ENCODE results near the gene HGS. TPM values are rescaled to one million over a fixed set of nuclear protein-coding genes. Genes with fewer than 3 reads are reported as not detected.
A peak's percentile ranks its signal among the peaks of the same experiment; 100 is the strongest.

HGS gene
- total RNA-seq, 4 donors from 2014 or later = 96.1 to 205 (median 150) TPM

GRCh38 chr17:81652906-81653771 is 30.7 kb upstream of the HGS start:
- in situ Hi-C loops (cut with MboI; ENCODE audit: low pct_ligation_motif_present in 1 of 4, low pct_unique_long_range_greater_than_20kb in 1 of 4, low sequenced_read_pairs in 3 of 4) = no loop called here
- 36 to 50% methylated on average over 3 to 27 of the region's 27 CpGs for WGBS, 2 donors (ENCODE audit: low coverage in 1 of 2)
- H3K27me3 ChIP-seq = peaks cover 42% of the 10 kb centered on the region

GRCh38 chr17:81655378-81656117 is 28.3 kb upstream of the HGS start:
- Histone ChIP-seq H3K4me3 (no peak overlapping the region), H3K27me3 (peaks cover 18% of the 10 kb centered on the region), H3K9me3 (no peaks in the 10 kb centered on the region), H3K36me3 (no peaks in the 10 kb centered on the region), H3K4me1 (peaks cover 0 to 9% (median 0%) of the 10 kb centered on the region in 4 donors), H3K27ac (no peak overlapping the region)
- WGBS, 2 donors (ENCODE audit: low coverage in 1 of 2) = 81% methylated on average over 18 of the region's 18 CpGs; no CpG with 5 or more reads in 1 of the 2 donors
- in situ Hi-C loops (cut with MboI; ENCODE audit: low pct_ligation_motif_present in 1 of 4, low pct_unique_long_range_greater_than_20kb in 1 of 4, low sequenced_read_pairs in 3 of 4) = no loop called here
- intact Hi-C loops (cut with DNase I; ENCODE audit: low total_unique reads) = no loop called here
- TF ChIP-seq POLR2A (IDR thresholded peaks at IDR 0.05) (no peak), EP300 (IDR thresholded peaks at IDR 0.05; ENCODE audit: low read depth) (no peak), POLR2AphosphoS5 (IDR thresholded peaks at IDR 0.05) (no peak)
- TF ChIP-seq, protein P1, sequence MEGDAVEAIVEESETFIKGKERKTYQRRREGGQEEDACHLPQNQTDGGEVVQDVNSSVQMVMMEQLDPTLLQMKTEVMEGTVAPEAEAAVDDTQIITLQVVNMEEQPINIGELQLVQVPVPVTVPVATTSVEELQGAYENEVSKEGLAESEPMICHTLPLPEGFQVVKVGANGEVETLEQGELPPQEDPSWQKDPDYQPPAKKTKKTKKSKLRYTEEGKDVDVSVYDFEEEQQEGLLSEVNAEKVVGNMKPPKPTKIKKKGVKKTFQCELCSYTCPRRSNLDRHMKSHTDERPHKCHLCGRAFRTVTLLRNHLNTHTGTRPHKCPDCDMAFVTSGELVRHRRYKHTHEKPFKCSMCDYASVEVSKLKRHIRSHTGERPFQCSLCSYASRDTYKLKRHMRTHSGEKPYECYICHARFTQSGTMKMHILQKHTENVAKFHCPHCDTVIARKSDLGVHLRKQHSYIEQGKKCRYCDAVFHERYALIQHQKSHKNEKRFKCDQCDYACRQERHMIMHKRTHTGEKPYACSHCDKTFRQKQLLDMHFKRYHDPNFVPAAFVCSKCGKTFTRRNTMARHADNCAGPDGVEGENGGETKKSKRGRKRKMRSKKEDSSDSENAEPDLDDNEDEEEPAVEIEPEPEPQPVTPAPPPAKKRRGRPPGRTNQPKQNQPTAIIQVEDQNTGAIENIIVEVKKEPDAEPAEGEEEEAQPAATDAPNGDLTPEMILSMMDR (IDR thresholded peaks at IDR 0.05) = no peak
- no peak for DNase-seq

More at GRCh38 chr17:81652906-81653771, 30.7 kb upstream of the HGS start:
- intact Hi-C loops (cut with DNase I; ENCODE audit: low total_unique reads) = no loop called here
- H3K9me3 ChIP-seq = peaks cover 0 to 4% of the 10 kb centered on the region in 2 donors
- H3K36me3 ChIP-seq = no peaks in the 10 kb centered on the region
- DNase-seq = no peak
- no peaks in the 10 kb centered on the region for H3K4me1 ChIP-seq
- TF ChIP-seq POLR2AphosphoS5 (IDR thresholded peaks at IDR 0.05) (no peak), POLR2A (IDR thresholded peaks at IDR 0.05) (no peak), EP300 (IDR thresholded peaks at IDR 0.05; ENCODE audit: low read depth) (no peak)
- TF ChIP-seq, protein P1 (IDR thresholded peaks at IDR 0.05) = no peak
- H3K27ac ChIP-seq = no peak overlapping the region
- peak overlapping the region in 1 of 4 donors; percentile 29 for H3K4me3 ChIP-seq

DNA sequence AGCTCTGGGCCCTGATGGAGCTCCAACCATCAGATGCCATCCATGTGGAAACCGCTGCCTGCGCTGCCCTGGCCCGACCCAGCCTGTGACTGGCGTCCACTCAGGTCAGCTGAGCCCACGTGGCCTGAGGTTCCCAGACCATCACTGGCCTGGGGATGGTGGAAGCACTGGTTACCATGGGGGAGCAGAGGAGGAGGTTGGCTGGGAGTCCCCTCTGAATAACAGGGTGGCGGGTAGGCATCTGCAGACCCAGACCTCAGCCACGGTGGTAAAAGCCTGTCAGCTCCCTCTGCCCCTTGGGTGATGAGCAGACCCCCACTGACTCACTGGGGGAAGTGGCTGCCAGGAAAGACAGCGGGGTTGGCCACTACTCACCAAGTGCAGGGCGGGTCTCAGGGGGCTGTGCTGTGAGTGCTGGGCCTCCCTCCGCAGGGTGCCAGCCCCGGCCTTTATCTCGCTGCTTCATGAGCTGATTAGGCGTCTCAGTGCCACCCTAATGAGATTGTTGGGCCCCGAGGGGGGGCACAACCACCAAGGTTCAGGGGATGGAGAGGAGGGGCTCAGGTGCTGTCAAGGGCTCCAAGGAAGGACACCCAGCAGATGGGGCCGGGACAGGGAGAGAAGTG is 27.6 kb upstream of the HGS start, which contains the start of gene PDE6G:
Gene PDE6G (minus strand): TSS at position 425 of the 626 bp plus-strand sequence. CDS start 3,237 bp downstream, outside the sequence.
- TF ChIP-seq POLR2A (IDR thresholded peaks at IDR 0.05) (no peak), EP300 (IDR thresholded peaks at IDR 0.05; ENCODE audit: low read depth) (no peak), POLR2AphosphoS5 (IDR thresholded peaks at IDR 0.05) (no peak)
- TF ChIP-seq, protein P1 (IDR thresholded peaks at IDR 0.05) = no peak
- intact Hi-C loops (cut with DNase I; ENCODE audit: low total_unique reads) = no loop called here
- H3K27me3 ChIP-seq = peaks cover 15% of the 10 kb centered on the region
- WGBS, 2 donors (ENCODE audit: low coverage in 1 of 2) = 85% methylated on average over 15 of the region's 15 CpGs; no CpG with 5 or more reads in 1 of the 2 donors
- no peak within 1 kb of the TSS for H3K4me3 ChIP-seq
- peaks cover 0 to 9% (median 0%) of the 10 kb centered on the region in 4 donors for H3K4me1 ChIP-seq
- H3K27ac ChIP-seq = no peak within 1 kb of the TSS
- no peak for DNase-seq
- in situ Hi-C loops (cut with MboI; ENCODE audit: low pct_ligation_motif_present in 1 of 4, low pct_unique_long_range_greater_than_20kb in 1 of 4, low sequenced_read_pairs in 3 of 4) = no loop called here
- no peaks in the 10 kb centered on the region for H3K9me3 ChIP-seq
- H3K36me3 ChIP-seq = no peaks in the 10 kb centered on the region

Data from transverse colon (tissue), 4 donors.